Right renal cortex interstitium (tissue), 3 donors: Measurements from ENCODE around the gene ZDHHC5. TPM values are rescaled to one million over a fixed set of nuclear protein-coding genes. Genes with fewer than 3 reads are reported as not detected.

Experiments
- DNase-seq, 3 donors: peaks; one replicate each; pipeline ENCODE4 v3.0.0-alpha.2; 2013; ENCODE audit warnings: low read depth in 3 of 3, low spot score in 2 of 3
- polyA plus RNA-seq, 3 donors: library from polyadenylated mRNA; unstranded; fragments of 120-200 nt; gene quantifications; one replicate each; pipeline ENCODE4 v1.2.1, GENCODE V29; 2013; ENCODE audit not compliant: insufficient read length in 3 of 3

ZDHHC5 gene, protein sequence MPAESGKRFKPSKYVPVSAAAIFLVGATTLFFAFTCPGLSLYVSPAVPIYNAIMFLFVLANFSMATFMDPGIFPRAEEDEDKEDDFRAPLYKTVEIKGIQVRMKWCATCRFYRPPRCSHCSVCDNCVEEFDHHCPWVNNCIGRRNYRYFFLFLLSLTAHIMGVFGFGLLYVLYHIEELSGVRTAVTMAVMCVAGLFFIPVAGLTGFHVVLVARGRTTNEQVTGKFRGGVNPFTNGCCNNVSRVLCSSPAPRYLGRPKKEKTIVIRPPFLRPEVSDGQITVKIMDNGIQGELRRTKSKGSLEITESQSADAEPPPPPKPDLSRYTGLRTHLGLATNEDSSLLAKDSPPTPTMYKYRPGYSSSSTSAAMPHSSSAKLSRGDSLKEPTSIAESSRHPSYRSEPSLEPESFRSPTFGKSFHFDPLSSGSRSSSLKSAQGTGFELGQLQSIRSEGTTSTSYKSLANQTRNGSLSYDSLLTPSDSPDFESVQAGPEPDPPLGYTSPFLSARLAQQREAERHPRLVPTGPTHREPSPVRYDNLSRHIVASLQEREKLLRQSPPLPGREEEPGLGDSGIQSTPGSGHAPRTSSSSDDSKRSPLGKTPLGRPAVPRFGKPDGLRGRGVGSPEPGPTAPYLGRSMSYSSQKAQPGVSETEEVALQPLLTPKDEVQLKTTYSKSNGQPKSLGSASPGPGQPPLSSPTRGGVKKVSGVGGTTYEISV
- polyA plus RNA-seq = 10 to 100 TPM; 52.3 to 56.7 (median 52.8) TPM

DNA sequence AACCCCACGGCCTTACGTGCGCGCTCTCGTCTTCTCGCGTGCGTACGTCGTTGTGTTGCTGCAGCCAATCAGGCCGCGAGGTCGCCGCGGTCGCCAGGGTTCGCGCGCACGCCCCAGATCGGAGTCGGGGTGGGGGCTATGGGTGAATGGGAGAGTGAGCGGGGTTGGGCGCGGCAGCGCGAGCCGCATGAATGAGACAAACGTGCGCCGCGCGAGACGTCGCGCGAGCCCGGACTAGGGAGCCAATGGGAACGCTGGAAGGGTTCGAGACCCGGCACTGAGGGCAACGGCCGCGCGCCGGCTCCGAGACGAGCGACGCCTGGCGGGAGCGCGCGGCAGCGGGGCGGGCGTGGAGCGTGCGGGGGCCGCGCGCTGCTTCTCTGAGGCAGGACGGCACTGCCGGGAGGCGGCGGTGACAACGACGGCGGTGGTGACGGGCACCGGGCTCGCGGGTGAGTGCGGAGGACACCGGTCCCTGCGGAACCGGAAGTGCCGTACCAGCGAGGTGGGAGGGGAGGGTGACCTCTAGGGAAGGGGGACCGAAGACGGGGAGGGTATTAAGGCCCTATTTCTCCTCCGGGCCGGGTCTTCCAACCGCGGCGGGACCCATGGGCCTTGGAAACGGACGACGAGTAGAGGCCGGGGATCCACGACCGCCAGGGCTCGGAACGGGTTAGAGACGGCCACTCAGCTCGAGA is at the start of gene ZDHHC5:
Gene ZDHHC5, plus strand, starts transcription at position 379 of the 698 bp plus-strand sequence. CDS start 4,977 bp downstream, outside the sequence.
- peak in 1 of 3 donors; percentile 96 for DNase-seq

DNA sequence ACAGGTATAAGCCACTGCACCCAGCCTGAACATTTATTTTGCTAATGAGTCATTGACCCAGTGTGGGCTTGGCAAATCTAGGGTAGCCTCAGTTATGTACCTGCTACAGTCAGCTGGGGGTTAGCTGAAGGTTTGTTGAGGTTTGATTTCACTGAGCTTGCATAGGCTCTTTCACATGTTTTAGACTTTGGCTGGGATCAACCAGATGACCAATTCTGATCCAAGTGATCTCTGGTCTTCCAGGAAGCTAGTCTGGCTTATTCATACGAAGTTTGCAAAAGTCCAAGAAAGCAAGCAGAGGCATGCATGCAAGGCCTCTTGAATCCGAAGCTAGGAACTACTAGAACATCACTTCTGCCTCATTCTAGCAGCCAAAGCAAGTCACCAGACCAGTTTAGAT is 49.5 kb upstream of the ZDHHC5 start:
- no peak for DNase-seq

DNA sequence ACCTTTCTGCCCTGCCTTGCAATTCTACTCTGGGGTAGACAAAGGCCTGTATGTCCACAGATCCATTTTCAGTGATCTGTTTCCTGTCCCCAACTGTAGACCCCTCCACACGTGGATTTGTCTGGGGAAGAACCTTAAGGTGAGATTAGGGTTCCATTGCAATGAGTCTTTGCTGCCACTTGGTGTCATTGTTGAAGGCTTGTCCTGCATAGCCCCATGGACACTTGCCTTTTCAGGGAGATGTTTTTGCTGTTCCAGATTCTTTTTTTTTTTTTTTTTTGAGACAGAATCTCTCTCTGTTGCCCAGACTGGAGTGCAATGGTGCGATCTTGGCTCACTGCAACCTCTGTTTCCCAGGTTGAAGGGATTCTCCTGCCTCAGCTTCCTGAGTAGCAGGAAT is 48.6 kb upstream of the ZDHHC5 start:
- no peak for DNase-seq

DNA sequence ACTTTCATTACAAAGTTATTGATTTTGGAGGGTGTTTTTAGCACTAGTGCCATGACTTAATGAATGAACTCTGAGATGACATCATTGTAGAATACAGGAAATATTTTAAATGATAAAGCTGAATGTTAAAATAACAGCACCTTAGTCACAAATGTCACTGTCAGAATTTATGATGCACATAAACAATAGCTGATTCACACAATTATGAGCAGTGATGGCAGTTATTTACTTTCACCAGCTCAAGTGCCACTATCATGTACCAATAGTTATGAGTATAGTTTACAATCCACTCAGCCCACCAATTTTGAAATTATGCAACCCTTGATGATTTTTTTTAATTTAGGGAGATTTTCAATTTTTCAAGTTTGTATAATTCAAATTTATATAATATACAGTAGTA is 47.4 kb upstream of the ZDHHC5 start:
- no peak for DNase-seq

DNA sequence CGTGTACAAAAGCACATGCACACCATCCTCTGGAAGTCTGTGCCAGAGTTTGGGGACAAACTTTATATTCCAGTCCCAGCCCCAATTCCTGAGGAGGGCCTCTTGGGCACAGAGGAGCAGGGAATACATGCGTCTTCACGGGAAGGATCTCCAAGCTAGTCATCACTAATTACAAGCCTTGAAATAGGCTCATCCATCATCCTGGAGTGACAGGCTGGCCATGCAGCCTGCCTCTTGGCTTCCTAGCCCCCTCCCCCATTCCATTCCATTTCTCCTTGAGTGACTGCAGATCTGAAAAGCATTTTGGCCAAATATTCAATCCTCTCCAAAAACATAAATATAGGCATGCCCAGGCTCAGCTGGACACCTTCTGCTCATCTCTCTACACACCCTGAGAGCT is 45.7 kb upstream of the ZDHHC5 start:
- no peak for DNase-seq

DNA sequence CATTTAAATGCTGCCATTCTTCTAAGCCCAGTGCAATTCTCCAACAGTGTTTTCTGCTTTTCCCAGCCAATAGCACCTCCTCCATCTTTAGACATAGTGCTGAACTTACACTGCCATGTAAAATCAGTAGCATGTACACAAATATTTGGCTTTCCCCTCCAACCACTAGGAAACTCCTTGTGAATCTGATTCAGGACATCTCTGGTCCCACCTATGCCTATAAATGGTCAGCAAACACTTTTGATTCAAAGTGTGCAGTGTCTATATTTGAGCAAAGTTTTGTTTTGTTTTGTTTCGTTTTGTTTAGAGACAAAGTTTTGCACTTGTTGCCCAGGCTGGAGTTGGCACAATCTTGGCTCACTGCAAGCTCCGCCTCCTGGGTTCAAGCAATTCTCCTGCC is 43.0 kb upstream of the ZDHHC5 start:
- DNase-seq = no peak

DNA sequence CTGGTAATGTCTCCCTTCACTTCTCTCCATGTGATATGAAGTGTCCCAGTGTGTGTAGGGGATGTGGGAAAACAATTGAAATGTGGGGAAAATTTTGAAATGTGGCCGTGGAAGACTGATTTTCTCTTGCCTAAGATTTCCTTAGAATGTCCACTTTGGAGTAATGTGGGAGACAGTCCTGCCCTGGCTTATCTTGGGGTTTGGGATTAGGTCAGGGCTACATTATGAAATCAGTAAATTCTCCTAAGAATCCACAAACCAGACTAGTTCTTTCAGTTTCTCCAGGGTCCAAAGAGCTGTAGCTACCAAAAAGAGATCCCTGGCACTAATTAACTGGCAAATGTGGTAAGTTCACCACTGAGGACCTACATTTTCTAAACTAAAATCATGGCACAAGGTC is 41.0 kb upstream of the ZDHHC5 start:
- no peak for DNase-seq

DNA sequence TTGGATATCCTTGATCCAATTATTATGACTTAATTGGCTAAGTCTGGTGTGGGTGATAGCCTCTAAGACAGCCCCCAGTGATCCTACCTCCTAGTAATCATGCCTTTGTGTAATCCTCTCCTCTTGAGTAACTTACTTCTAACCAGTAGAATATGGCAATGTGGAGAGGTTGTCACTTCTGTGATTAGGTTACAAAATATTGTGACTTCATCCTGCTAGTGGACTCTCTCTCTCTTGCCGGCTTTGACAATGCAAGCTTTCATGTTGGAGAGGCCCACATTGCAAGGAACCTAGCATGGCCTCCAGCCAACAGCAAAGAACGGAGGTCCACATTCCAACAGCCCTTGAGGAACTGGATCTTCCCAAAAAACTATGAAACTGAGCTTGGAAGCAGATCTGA is 37.7 kb upstream of the ZDHHC5 start:
- DNase-seq = no peak

DNA sequence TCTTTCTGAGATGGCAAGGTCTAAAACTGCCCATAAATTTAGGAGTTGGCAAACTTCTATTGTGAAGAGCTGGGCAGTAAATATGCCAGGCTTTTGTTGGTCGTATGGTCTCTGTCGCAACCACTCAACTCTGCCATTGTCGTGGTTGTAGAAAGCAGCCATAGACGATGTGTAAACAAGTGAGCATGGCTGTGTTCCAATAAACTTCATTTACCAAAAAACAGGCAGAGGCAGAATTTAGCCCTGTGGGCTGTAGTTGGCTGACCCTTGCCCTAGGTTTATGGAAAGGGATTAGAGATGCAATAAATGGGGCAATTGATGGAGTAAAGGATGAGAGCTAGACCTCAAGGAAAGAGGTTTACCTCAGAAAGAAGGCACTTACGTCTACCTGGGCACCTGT is 35.8 kb upstream of the ZDHHC5 start:
- DNase-seq = no peak

DNA sequence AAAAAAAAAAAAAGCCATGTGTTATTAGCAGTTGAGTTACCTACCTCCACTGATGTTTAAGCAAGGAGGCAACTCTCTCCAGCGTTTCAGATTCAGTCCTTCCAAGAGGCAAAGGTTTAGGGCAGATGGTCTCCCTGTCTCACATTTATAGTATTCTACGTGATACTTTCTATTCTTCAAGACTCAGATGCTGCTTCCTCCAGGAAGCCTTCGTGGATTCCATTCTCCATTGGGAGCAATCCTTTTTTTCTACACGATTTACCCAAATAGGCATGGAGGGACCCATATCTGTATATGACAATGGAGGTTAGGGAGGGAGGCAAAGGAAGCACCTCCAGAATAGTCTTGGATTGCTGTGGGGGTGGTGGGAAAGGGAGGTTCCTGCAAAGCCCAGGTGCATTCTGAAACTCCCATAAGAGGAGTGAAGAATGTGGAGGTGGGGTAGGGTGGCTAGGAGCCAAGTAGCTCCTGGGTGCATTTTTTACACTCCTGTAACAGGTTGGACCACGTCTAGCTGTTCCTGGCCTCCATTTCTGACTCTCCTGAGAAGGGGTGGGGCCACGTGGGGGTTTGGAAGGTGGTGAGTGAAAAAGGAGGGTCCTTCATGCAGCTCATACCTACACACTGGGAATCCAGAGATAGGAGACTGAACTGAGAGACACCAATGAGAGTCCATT is 34.4 kb upstream of the ZDHHC5 start:
- DNase-seq = no peak

DNA sequence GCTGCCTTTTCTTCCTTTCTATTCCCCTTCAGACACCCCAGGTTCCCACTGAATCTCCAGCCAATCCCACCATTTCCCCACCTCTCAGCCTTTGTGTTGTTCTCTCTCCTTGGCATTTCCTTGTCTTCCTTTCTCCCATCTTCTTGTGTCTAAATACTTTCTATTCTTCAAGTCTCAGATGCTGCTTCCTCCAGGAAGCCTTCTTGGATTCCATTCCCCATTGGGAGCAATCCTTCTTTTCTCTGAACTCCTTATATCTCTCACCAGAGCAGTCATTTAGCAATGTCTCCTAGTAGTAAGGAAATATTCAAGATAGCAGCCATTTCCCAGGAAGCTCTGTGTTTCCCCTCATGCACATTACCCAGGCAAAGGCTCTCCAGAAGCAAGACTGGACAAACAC is 33.6 kb upstream of the ZDHHC5 start:
- no peak for DNase-seq

DNA sequence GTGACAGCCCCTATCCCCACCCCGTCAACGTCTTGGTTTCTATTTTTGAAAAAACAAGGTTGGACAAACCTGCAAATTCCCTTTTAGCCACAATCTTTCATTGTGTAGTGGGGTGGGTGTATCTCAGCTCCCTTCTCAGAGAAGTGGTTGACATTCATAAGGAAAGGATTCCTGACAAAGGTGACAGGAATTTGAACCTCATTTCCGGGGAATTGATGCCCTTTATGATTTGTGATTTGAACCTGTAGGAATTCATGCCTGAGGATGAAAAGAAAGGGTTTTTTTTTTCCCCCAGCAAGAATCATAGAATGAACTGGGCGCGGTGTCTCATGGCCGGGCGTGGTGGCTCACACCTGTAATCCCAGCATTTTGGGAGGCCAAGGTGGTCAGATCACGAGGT is 32.7 kb upstream of the ZDHHC5 start:
- no peak for DNase-seq

DNA sequence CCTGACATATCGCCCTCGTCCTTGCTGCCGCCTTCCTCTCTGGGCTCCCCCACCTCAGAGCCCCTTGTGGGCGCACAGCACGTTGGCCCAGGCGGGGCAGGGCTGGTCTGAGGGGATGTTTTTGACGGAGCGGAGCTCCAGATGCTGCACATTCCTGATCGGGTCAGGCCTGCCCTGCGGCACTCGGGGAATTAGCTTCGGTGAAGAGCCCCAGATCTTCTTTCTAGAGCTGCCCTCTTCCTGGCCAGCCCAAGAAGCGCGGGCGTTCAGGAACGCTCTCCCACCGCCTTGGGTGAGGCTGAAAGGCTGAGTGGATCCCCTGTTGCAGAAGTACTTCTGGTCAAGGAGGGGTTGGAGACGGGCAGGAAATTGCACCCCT is 30.3 kb upstream of the ZDHHC5 start:
- no peak for DNase-seq

DNA sequence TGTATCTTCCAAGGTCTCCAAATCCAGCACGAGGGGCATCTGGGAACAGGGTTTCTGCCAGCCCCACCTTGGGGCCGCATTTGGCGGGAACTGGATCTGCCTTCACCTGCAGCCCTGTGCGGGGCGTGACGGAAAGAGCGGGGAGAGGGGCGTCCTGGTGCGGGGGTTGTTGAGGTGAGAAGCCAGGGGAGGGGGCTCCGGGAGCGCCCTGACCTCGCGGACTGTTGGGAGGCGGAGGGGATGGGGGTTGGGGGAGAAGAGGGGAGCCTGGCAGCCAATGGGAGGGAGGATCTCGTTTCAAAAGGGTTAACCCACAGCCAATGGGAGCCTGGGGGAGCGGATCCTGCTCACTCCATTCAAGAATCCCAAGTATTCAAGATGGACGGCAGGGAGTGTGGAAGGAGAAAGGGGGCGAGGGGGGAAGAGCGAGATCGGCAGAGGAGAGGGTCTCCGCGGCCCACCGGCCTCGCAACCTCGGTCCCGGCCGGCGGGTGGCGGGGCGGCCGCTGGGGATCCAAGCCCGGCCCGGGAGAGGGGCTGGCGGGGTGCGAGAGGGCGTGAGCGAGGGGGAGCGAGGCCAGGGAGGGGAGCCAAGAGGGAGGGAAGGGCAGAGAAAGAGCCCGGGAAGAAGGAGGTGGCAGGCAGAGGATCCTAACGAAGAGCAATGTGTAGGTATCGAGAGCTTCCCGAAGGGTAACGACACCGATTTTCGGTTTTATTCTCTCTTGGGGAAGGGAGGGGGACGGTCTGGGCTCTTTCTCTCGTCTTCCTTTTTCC is 29.7 kb upstream of the ZDHHC5 start:
- peak in 2 of 3 donors; percentile 86 to 88 for DNase-seq

DNA sequence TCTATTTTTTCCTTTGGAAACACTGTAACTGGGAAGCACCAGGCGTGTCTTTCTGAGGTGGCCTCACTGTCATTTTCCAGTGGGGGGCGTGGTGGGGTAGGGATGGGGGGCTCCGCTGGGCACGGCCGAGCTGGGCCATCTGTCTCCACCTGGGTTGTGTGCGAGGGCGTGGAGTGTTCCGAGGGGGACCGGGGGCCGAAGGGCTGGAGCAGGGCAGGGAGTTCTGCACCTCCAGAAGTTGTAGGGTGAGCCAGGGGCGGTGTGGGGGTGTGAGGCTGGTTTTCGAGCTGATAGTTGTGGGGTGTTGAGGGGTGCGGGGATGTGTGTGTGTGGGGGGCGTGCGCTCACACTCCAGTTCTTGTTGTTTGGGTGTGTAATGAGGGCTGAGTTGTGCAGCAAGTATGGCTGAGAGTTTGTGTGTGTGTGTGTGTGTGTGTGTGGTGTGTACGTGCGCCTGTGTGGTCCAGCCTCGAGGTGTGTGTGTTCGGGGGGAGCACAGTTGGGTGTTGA is 29.0 kb upstream of the ZDHHC5 start:
- no peak for DNase-seq

DNA sequence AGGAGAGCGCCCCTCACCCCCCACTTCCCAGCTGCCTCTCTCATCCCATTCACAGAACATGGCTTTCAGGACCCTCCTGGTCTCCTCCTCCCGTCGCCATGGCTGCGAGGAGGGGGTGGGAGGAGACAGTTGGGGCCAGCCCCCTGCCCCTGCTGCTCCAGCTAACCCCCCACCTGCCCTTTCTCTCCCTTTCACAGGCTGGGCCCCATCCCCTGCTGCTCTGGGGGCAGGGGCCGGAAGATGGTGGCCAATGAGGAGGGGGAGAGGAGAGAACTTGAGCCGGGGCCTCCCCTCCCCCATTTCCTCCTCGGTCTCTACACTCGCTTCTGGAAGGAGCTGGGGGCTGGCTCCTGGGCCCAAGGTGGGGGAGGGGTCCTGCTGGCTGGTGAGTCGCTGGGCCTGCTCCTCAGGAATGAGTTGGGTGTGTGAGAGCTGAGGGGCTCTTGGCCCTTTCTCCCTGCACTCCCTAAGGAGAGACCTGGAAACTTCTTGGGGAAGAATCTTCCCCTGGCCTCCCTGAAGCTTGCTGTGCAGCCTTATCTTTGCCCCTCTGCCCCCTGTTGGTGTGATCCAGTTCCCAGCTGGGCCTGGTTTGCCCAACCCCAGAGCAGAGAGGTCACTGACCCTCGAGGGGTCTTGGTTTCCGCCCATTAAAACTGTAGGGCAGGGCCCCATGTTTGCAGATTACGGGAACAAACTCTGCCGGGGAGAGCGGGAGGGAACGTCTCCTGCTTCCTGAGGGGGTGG is 28.4 kb upstream of the ZDHHC5 start:
- peak in 2 of 3 donors; percentile 88 to 91 for DNase-seq

DNA sequence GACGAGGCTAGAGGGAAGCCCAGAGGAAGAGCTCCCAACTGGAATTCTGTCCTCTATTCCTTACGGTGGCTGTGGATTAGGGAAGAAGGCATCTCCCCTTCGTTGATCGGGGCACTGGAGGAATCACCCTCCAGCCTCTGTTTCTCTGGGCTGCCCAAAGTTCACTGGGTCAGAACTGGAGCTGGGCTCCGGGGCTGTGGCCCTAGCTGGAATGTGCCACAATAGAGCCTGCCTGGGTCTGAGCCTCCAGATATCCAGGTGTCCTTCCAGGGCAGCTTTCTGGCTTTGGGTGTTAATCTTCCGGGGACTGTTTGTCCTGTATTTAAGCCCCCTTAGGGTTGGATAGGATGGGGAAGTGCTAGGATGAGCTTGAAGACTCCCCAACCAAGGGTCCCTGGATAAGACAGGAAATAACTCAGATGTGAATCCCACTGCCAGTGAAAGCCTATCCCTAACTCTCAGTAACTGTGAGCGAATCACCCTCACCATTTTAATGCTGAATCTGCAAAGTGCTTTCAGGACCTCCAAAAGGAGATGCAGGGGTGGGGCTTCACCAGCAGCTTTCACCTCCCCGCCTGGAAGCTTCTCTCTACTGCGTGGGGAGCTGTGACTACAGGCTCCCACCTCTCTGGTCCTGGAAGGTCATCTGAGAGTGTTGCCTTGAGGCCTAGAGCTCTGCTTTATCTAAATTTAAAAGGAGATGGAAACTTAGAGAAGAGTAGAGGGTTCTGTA is 27.7 kb upstream of the ZDHHC5 start:
- DNase-seq = no peak

DNA sequence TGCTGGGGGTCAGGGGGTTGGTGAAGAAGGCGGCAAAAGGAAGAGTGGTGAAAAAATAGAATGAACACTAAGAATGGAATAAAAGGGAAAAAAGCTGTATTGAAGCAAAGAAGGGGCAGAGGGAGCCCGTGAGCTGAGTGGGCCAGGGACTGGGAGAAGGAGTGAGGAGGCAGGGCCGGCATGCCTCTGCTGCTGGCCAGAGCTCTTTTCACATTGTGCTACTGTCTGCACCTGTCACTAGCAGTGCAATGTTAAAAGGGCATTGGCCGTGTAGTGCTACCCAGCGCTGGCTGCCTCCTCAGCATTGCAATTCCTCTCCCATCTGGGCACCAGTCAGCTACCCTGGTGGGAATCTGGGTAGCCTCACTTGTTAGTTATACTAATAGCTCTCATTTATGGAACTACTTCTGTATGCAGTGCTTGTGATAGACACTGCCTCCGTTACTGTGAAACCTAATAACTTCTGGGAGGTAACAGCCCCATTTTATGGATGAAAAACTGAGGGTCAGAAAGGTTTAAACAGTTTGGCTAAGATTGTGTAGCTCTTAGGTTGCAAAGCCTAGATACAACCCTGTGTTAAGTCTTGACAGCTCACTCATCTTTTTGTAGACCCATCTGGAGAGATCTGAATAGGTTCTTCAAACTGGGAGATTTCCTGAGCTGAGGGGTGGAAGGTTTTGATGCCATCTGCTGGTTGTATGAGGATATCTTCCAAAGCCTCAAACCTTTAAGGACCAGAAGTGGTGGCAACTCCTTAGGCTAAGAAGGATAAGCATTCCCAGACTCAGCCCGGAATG is 26.7 kb upstream of the ZDHHC5 start:
- DNase-seq = no peak
